HEK293 (cell line): Measurements from ENCODE around the gene ARHGDIA.

ENCODE experiments used
- CTCF ChIA-PET: fragments of 350-600 bp; formaldehyde crosslinking; extraction: SDS; loops from one replicate; lab custom pipeline; 2021; ENCODE audit warnings: antibody characterized with exemption; lab: Yijun Ruan, JAX
- POLR2A ChIA-PET: fragments of 300-600 bp; formaldehyde crosslinking; extraction: SDS; loops from one replicate; lab custom pipeline; 2020; ENCODE audit warnings: antibody characterized with exemption, inconsistent platforms; lab: Yijun Ruan, JAX
- H3K27ac ChIP-seq: fragments of 200-500 bp; sonication (Bioruptor generic); 2 replicates; pipeline ENCODE4 v1.5.1; 2014; ENCODE audit warnings: low read depth, low read length, control low read depth, inconsistent platforms; ENCODE audit errors: extremely low read depth
- H3K36me3 ChIP-seq, 2 experiments: fragments of 200-500 bp in 1 of 2; sonication (Bioruptor generic) in 1 of 2; 1 replicate in 1 of 2; 2 replicates in 1 of 2; pipeline ENCODE4 v1.5.1; 2014 to 2017; ENCODE audit warnings: inconsistent platforms in 2 of 2, low read length in 2 of 2; ENCODE audit not compliant: control insufficient read depth in 2 of 2, insufficient read depth in 1 of 2
- H3K4me1 ChIP-seq: fragments of 200-500 bp; sonication (Bioruptor generic); 2 replicates; pipeline ENCODE4 v1.5.1; 2014; ENCODE audit warnings: mild to moderate bottlenecking, low read length, inconsistent platforms; ENCODE audit not compliant: control insufficient read depth, insufficient read depth
- H3K4me3 ChIP-seq: 2 replicates; pipeline ENCODE4 v1.5.1; 2011; ENCODE audit warnings: low read depth, mild to moderate bottlenecking, control low read depth, low read length, moderate library complexity
- H3K9me3 ChIP-seq: fragments of 200-500 bp; sonication (Bioruptor generic); 2 replicates; pipeline ENCODE4 v1.5.1; 2014; ENCODE audit warnings: low read depth, low read length, inconsistent platforms; ENCODE audit not compliant: control insufficient read depth, insufficient read depth
- EGR2 ChIP-seq: fragments of 450-650 bp; formaldehyde crosslinking; IDR thresholded peaks from 2 replicates; pipeline ENCODE4 v1.5.1; 2016; ENCODE audit warnings: low read depth, missing biosample characterization, missing genetic modification characterization
- SP3 ChIP-seq: fragments of 450-650 bp; formaldehyde crosslinking; IDR thresholded peaks from 2 replicates; pipeline ENCODE4 v1.5.1; 2016; ENCODE audit warnings: missing biosample characterization, missing genetic modification characterization
- ZBTB17 ChIP-seq: fragments of 450-650 bp; formaldehyde crosslinking; IDR thresholded peaks from 2 replicates; pipeline ENCODE4 v1.5.1; 2016; ENCODE audit warnings: missing biosample characterization, missing genetic modification characterization
- ZBTB20 ChIP-seq: fragments of 450-650 bp; formaldehyde crosslinking; IDR thresholded peaks from 2 replicates; pipeline ENCODE4 v1.5.1; 2016; ENCODE audit warnings: missing biosample characterization, missing genetic modification characterization
- ZBTB49 ChIP-seq: fragments of 450-650 bp; formaldehyde crosslinking; IDR thresholded peaks from 2 replicates; pipeline ENCODE4 v1.5.1; 2016; ENCODE audit warnings: missing biosample characterization, missing genetic modification characterization, low read depth
- ZFHX2 ChIP-seq: fragments of 450-650 bp; formaldehyde crosslinking; conservative IDR thresholded peaks from 2 replicates; pipeline ENCODE4 v1.5.1; 2016; ENCODE audit warnings: missing biosample characterization, missing genetic modification characterization
- ZNF10 ChIP-seq: fragments of 450-650 bp; formaldehyde crosslinking; IDR thresholded peaks from 2 replicates; pipeline ENCODE4 v1.5.1; 2017; ENCODE audit warnings: missing biosample characterization, missing genetic modification characterization
- ZNF175 ChIP-seq: fragments of 450-650 bp; formaldehyde crosslinking; IDR thresholded peaks from 2 replicates; pipeline ENCODE4 v1.5.1; 2016; ENCODE audit warnings: missing biosample characterization, missing genetic modification characterization
- ZNF354C ChIP-seq: fragments of 450-650 bp; formaldehyde crosslinking; IDR thresholded peaks from 2 replicates; pipeline ENCODE4 v1.5.1; 2016; ENCODE audit warnings: missing biosample characterization, missing genetic modification characterization, low read depth, borderline replicate concordance
- ZNF366 ChIP-seq: fragments of 450-650 bp; formaldehyde crosslinking; conservative IDR thresholded peaks from 2 replicates; pipeline ENCODE4 v1.5.1; 2016; ENCODE audit warnings: missing biosample characterization, missing genetic modification characterization
- ZNF37A ChIP-seq: fragments of 450-650 bp; IDR thresholded peaks from 2 replicates; pipeline ENCODE4 v1.5.1; 2018; ENCODE audit warnings: missing biosample characterization, missing genetic modification characterization
- ZNF580 ChIP-seq: fragments of 450-650 bp; formaldehyde crosslinking; IDR thresholded peaks from 2 replicates; pipeline ENCODE4 v1.5.1; 2016; ENCODE audit warnings: missing biosample characterization, missing genetic modification characterization
- ZNF600 ChIP-seq: fragments of 450-650 bp; formaldehyde crosslinking; IDR thresholded peaks from 2 replicates; pipeline ENCODE4 v1.5.1; 2016; ENCODE audit warnings: missing biosample characterization, missing genetic modification characterization
- TF ChIP-seq, protein P1 (sequence below): fragments of 450-650 bp; formaldehyde crosslinking; IDR thresholded peaks from 2 replicates; pipeline ENCODE4 v1.5.1; 2016; ENCODE audit warnings: missing biosample characterization, missing genetic modification characterization
- TF ChIP-seq, protein P2 (sequence below): fragments of 450-650 bp; formaldehyde crosslinking; IDR thresholded peaks from 2 replicates; pipeline ENCODE4 v1.5.1; 2016; ENCODE audit warnings: missing biosample characterization, missing genetic modification characterization
- TF ChIP-seq, protein P3 (sequence below): fragments of 450-650 bp; formaldehyde crosslinking; IDR thresholded peaks from 2 replicates; pipeline ENCODE4 v1.5.1; 2016; ENCODE audit warnings: missing biosample characterization, missing genetic modification characterization
- TF ChIP-seq, protein P4 (sequence below): sonication (generic); formaldehyde crosslinking; IDR thresholded peaks from 2 replicates; pipeline ENCODE4 v1.8.1; 2022; ENCODE audit warnings: mild to moderate bottlenecking, moderate library complexity, missing genetic modification reagents

The ARHGDIA gene

DNA sequence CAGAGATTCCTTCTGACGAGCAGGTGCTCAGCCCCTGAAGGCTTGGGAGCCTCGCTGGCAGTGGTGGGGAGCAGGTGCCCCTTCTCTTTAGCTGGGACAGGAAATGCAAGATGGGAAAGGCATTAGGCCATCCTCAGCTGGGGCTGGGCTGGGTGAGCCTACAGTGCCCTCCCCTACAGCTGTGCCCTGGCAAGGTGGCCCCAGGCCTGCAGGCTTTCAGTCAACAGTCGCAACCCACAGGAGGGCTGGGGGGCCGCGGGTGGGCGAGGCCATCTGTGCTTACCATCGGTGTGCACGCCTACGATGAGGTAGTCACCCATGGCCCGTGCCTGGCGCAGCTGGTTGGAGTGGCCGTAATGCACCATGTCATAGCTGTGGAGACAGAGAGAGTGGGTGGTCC is 38.1 kb upstream of the ARHGDIA start:
- Histone ChIP-seq H3K27ac (no peak overlapping the region), H3K9me3 (no peaks in the 10 kb centered on the region), H3K36me3 (peaks cover 0 to 74% of the 10 kb centered on the region in 2 experiments; a peak in 1 of 3 replicates), H3K4me3 (no peak overlapping the region), H3K4me1 (peaks cover 7% of the 10 kb centered on the region)
- TF ChIP-seq EGR2 (tag by site-specific recombination) (0 out of 2 replicates have a peak, but pooled peaks have one; percentile 18), ZNF37A (tag by site-specific recombination) (no peak), SP3 (tag by site-specific recombination) (no peak), ZFHX2 (tag by site-specific recombination) (peak; percentile 47)
- TF ChIP-seq, protein P1, sequence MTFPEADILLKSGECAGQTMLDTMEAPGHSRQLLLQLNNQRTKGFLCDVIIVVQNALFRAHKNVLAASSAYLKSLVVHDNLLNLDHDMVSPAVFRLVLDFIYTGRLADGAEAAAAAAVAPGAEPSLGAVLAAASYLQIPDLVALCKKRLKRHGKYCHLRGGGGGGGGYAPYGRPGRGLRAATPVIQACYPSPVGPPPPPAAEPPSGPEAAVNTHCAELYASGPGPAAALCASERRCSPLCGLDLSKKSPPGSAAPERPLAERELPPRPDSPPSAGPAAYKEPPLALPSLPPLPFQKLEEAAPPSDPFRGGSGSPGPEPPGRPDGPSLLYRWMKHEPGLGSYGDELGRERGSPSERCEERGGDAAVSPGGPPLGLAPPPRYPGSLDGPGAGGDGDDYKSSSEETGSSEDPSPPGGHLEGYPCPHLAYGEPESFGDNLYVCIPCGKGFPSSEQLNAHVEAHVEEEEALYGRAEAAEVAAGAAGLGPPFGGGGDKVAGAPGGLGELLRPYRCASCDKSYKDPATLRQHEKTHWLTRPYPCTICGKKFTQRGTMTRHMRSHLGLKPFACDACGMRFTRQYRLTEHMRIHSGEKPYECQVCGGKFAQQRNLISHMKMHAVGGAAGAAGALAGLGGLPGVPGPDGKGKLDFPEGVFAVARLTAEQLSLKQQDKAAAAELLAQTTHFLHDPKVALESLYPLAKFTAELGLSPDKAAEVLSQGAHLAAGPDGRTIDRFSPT (tag by site-specific recombination), result no peak
- ChIA-PET POLR2A (interaction anchor here (1.1 to 1.6 kb wide), 5 partner anchors 8 to 76 kb away, joined by 3 to 4 read pairs (median 3); partner anchors contain the start of gene MCRIP1), CTCF (interaction anchor here (0.7 kb wide), 1 partner anchor 141 kb away, joined by 4 read pairs; no protein-coding TSS in a partner anchor)

GRCh38 chr17:81908793-81909192 is 37.7 kb upstream of the ARHGDIA start:
- H3K9me3 ChIP-seq, result no peaks in the 10 kb centered on the region
- POLR2A ChIA-PET, result interaction anchor here (1.1 to 1.6 kb wide), 4 partner anchors 7 to 75 kb away, joined by 3 to 4 read pairs (median 3); partner anchors contain the start of gene MCRIP1
- H3K27ac ChIP-seq, result no peak overlapping the region
- H3K36me3 ChIP-seq, result peaks cover 0 to 72% of the 10 kb centered on the region in 2 experiments; a peak in 1 of 3 replicates
- H3K4me3 ChIP-seq, result no peak overlapping the region
- TF ChIP-seq ZNF175 (tag by site-specific recombination) (no peak), ZBTB17 (tag by site-specific recombination) (no peak)
- TF ChIP-seq, protein P2, sequence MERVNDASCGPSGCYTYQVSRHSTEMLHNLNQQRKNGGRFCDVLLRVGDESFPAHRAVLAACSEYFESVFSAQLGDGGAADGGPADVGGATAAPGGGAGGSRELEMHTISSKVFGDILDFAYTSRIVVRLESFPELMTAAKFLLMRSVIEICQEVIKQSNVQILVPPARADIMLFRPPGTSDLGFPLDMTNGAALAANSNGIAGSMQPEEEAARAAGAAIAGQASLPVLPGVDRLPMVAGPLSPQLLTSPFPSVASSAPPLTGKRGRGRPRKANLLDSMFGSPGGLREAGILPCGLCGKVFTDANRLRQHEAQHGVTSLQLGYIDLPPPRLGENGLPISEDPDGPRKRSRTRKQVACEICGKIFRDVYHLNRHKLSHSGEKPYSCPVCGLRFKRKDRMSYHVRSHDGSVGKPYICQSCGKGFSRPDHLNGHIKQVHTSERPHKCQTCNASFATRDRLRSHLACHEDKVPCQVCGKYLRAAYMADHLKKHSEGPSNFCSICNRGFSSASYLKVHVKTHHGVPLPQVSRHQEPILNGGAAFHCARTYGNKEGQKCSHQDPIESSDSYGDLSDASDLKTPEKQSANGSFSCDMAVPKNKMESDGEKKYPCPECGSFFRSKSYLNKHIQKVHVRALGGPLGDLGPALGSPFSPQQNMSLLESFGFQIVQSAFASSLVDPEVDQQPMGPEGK (tag by site-specific recombination), result no peak
- CTCF ChIA-PET, result interaction anchor here (0.7 kb wide), 1 partner anchor 141 kb away, joined by 4 read pairs; no protein-coding TSS in a partner anchor
- peaks cover 7% of the 10 kb centered on the region for H3K4me1 ChIP-seq

GRCh38 chr17:81907219-81908145 is 36.3 kb upstream of the ARHGDIA start:
- CTCF ChIA-PET, result interaction anchor here (0.6 to 1.0 kb wide), 3 partner anchors 10 to 144 kb away, joined by 3 read pairs; partner anchors contain the start of genes GPS1 and RFNG
- Histone ChIP-seq H3K36me3 (peaks cover 0 to 63% of the 10 kb centered on the region in 2 experiments; a peak in 1 of 3 replicates), H3K27ac (no peak overlapping the region), H3K4me1 (peaks cover 7% of the 10 kb centered on the region), H3K4me3 (no peak overlapping the region), H3K9me3 (no peaks in the 10 kb centered on the region)
- POLR2A ChIA-PET, result interaction anchor here (1.6 kb wide), 1 partner anchor 11 kb away, joined by 3 read pairs; no protein-coding TSS in a partner anchor
- TF ChIP-seq ZNF580 (no peak), ZNF600 (tag by site-specific recombination) (peak; percentile 34; the same call in 1 of the 2 replicates), ZBTB49 (tag by site-specific recombination) (no peak), ZNF10 (no peak), ZNF354C (tag by site-specific recombination) (no peak), ZNF366 (tag by site-specific recombination) (no peak), ZBTB20 (tag by site-specific recombination) (no peak)
- TF ChIP-seq, protein P3, sequence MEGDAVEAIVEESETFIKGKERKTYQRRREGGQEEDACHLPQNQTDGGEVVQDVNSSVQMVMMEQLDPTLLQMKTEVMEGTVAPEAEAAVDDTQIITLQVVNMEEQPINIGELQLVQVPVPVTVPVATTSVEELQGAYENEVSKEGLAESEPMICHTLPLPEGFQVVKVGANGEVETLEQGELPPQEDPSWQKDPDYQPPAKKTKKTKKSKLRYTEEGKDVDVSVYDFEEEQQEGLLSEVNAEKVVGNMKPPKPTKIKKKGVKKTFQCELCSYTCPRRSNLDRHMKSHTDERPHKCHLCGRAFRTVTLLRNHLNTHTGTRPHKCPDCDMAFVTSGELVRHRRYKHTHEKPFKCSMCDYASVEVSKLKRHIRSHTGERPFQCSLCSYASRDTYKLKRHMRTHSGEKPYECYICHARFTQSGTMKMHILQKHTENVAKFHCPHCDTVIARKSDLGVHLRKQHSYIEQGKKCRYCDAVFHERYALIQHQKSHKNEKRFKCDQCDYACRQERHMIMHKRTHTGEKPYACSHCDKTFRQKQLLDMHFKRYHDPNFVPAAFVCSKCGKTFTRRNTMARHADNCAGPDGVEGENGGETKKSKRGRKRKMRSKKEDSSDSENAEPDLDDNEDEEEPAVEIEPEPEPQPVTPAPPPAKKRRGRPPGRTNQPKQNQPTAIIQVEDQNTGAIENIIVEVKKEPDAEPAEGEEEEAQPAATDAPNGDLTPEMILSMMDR (tag by site-specific recombination), result peak; percentile 21; the same call in 1 of the 2 replicates
- TF ChIP-seq, protein P4, sequence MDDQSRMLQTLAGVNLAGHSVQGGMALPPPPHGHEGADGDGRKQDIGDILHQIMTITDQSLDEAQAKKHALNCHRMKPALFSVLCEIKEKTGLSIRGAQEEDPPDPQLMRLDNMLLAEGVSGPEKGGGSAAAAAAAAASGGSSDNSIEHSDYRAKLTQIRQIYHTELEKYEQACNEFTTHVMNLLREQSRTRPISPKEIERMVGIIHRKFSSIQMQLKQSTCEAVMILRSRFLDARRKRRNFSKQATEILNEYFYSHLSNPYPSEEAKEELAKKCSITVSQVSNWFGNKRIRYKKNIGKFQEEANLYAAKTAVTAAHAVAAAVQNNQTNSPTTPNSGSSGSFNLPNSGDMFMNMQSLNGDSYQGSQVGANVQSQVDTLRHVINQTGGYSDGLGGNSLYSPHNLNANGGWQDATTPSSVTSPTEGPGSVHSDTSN (CRISPR knock-in tag), result no peak
